ENCODE results near the gene NFKBIZ.

GRCh38 chr3:101801174-101801573 is 48.1 kb upstream of the NFKBIZ start:
- no peak for TF ChIP-seq POLR2AphosphoS5 (IDR thresholded peaks at IDR 0.05)
- no peak for TF ChIP-seq POLR2A (IDR thresholded peaks at IDR 0.05; ENCODE audit: low read depth)
- TF ChIP-seq, protein P1, sequence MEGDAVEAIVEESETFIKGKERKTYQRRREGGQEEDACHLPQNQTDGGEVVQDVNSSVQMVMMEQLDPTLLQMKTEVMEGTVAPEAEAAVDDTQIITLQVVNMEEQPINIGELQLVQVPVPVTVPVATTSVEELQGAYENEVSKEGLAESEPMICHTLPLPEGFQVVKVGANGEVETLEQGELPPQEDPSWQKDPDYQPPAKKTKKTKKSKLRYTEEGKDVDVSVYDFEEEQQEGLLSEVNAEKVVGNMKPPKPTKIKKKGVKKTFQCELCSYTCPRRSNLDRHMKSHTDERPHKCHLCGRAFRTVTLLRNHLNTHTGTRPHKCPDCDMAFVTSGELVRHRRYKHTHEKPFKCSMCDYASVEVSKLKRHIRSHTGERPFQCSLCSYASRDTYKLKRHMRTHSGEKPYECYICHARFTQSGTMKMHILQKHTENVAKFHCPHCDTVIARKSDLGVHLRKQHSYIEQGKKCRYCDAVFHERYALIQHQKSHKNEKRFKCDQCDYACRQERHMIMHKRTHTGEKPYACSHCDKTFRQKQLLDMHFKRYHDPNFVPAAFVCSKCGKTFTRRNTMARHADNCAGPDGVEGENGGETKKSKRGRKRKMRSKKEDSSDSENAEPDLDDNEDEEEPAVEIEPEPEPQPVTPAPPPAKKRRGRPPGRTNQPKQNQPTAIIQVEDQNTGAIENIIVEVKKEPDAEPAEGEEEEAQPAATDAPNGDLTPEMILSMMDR (IDR thresholded peaks at IDR 0.05): no peak
- no peak for TF ChIP-seq EP300 (IDR thresholded peaks at IDR 0.05)
